HTERT RPE-1 (cell line): ENCODE data around the gene SLC17A5.
"Not testable (repeated sequence)": the region's sequence is repeated elsewhere in the genome, so short reads cannot be mapped to it uniquely, and the experiment has no call there.

ENCODE experiments used
- in situ Hi-C: fragments of 300-500 bp; cut with MboI; formaldehyde crosslinking; loops from 4 replicates; pipeline ENCODE4 v1.14.3; 2020; ENCODE audit warnings: low sequenced_read_pairs

SLC17A5 gene, protein sequence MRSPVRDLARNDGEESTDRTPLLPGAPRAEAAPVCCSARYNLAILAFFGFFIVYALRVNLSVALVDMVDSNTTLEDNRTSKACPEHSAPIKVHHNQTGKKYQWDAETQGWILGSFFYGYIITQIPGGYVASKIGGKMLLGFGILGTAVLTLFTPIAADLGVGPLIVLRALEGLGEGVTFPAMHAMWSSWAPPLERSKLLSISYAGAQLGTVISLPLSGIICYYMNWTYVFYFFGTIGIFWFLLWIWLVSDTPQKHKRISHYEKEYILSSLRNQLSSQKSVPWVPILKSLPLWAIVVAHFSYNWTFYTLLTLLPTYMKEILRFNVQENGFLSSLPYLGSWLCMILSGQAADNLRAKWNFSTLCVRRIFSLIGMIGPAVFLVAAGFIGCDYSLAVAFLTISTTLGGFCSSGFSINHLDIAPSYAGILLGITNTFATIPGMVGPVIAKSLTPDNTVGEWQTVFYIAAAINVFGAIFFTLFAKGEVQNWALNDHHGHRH

DNA sequence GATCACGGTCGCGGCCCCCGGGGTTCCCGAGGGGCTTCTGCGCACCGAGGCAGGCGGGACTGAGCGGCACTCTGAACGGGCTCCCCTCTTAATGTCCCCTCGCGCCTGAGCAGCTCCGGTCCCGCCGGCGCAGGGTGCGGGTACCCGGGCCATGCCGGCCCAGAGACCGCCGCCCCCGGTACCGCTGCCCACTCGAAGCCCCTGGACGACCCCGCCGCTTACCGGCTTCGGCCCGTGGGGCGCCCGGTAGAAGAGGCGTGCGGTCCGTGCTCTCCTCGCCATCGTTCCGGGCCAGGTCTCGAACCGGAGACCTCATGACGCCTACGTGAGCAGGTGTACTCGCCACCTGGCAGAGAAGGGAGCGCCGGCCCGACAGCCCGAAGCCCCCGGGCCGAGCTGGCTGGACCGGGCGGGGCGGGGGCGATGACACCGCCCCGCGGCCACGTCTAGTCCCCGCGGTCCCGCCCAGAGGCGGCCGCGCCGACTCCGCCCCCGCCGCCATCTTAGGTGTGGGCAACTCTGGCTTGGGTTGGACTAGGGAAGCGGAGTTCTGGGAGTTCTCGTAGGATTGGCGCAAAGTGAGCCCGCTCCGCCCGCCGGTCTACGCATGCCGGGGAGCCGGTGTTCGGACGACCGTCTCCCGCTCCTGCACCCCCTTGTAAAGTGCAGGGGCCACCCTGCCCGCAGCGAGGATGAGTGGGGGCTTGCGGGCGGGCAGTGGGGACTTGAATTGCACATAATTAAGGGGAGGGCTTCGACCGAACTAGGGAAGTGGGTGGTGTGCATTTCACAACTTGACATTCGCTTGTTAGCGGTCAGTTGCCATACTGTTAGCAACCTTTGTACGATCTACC lies at the start of gene SLC17A5:
Gene SLC17A5, minus strand, starts transcription at position 422 of the 854 bp plus-strand sequence. Its CDS starts 106 bp downstream, at position 316.
- in situ Hi-C loops = no loop called here

DNA sequence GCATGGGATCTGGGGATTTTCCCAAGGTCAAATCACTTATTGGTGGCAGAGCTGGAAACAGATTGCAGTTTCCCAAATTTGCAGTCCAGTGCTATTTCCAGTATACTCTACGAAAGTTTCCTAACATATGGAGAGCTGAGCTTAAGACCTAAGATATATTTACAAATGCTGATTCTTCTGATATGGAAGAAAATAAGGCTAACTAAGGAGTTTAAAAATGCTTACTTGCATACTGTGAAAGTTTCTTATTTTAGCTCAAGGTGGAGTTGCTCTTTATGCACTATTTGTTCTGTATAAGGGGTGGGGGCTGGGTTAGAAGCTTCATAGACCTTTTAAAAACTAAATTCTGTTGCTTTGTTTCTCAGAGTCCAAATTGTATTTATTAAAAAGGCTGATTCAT lies 49.7 kb upstream of the SLC17A5 start:
- in situ Hi-C loops = no loop called here

DNA sequence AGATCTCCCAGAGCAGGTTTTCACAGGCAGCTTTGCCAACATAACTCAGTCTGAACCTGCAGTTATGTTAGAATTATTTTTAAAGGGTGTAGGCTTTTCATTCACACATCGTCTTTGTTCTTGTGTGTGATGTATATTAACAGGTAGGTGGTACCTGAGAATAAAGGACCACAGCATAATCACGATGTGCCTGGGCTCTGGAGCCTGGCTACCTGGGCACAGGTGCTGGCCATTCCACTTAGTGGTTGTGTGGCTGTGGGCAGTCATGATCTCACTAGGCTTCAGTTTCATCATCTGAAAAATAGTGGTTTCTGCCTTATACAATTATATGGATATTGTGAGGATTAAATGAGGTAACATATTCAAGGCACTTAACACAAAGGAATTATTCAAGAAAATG lies 48.7 kb upstream of the SLC17A5 start:
- in situ Hi-C loops = no loop called here

DNA sequence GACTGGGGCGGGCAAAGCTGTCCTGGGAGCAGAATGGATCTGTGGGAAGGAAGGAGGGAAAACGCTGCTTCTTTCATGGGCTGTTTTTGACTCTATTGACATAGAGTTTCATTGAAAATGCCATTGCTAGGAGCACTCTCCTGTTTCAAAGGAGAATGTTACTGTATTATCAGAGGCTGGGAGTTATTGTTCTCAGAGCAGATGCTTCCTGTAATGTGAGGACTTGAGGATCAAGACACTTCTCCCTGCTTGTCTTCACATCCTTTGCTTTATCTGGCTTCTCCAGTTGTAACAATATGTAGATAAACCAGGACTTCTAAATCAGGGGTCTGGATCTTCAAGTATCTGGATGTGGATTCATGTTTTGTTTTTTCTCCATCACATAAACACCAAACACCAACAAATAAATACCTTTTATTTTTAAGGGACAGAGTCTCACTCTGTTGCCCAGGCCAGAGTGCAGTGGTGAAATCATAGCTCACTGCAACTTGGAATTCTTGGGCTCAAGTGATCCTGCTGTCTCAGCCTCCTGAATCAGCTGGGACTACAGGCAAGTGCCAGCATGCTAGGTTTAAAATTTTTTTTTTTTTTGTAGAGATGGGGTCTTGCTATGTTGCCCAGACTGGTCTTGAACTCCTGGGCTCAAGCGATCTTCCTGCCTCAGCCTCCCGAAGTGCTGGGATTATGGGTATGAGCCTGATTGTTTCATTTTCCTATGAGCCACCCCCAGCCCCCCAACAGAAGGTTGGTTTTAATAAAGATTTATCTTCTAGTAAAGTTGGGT lies 46.1 kb upstream of the SLC17A5 start:
- in situ Hi-C loops = no loop called here

DNA sequence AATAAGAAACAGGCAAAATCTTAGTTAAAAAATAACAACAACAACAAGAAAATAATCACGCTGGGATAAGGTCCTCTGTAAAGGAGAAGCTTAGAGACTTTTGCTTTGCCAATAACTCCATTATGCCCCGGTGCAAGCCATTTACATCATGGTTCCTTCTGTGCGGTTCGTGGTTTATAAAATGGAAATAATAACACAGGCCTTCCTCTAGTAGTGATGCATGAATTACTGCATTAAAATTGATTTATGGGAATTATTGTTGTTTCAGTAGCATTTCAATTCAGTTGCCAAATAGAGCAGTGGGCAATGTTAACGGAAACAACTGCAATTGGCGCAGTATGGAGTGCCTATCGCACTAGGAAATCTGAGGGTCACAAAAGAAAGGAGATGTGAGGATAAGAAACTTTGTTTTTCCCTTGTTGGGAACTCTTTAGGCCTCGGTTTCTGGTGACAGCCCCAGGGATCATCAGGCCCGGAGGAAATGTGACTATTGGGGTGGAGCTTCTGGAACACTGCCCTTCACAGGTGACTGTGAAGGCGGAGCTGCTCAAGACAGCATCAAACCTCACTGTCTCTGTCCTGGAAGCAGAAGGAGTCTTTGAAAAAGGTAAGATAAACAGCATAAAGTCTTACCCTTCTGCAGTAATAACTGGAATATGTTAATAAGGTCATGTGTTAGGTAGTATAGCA lies 43.3 kb upstream of the SLC17A5 start:
- in situ Hi-C loops = no loop called here

DNA sequence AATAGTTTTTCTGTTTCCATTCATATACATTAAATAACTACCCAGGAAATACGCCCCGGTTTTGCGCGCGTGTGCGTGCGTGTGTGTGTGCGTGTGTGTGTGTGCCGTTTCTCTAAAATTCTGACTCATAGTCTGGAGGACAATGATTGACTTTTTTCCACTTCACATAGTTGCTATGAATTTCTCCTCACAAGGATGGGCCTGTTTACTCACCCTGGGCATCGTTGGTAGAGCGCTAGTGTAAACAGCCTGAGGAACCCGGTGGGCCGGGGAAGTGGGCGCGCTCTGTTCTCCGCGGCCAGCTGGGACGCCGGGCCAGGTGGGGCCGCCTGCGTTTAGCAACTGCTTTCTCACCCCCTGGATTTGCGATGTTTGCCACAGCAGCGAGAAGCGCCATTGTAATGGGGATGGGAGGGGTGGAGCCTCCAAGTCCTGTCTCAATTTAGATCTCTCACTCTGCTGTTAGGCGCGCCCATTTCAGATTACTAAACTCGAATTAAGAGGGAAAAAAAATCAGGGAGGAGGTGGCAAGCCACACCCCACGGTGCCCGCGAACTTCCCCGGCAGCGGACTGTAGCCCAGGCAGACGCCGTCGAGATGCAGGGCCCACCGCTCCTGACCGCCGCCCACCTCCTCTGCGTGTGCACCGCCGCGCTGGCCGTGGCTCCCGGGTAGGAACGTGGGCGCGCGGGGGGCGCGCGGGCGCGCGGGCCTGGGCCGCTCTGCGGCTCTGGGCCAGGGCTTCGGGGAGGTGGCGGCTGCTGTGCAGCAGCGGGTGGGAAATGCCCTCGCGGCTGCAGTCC lies 42.0 kb upstream of the SLC17A5 start, which contains the start of gene CD109:
Gene CD109, plus strand, starts transcription at position 585 of the 803 bp plus-strand sequence. Its CDS starts 13 bp downstream, at position 598.
- in situ Hi-C loops = no loop called here

DNA sequence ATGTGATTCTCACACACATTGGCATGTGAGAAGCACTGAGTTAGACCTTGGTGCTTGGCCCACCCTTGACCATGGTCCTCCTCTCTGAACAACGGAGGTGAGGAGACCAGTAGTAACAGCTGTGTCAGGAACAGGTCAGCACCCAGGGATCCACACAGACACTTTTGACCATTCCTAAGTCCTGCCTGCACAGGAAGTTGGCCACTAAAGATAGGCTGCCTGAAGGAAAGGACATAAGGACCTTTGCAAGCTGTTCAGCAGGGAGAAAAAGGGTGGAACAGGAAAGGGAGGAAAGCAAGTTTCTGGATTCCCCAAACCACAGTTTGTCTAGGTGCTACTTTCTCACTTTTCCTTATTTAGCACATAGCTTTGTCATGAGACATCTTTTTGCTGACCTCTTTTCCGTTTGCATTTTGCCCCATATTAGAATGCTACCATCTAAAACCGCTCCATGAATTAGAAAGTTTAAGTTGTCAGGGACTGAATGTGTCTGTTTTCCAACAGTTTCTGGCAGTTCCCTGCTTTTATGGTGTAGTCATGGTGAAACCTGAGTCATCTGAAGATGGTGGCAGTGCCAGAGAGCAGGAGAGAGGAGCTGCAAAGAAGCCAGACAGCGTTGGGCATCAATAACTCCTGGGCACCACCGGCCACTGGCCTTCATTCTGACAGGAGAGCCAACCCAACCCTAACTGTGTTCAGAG lies 41.1 kb upstream of the SLC17A5 start:
- in situ Hi-C loops = no loop called here

DNA sequence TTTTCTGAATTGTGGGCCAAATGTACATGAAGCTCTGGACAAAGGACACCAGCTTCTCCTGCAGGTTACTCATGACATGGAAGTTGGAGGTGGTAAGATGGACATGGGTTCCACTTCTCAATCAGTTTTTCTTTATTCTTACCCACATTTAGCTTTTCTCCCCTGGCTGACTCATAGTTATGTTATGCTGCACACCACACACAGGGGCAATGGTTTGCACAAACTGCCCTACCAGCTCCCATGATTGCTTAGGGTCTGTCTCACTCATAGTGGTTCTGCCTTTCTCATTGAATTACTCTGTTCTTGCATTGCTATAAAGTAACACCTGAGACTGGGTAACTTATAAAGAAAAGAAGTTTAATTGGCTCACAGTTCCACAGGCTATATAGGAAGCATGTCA lies 37.7 kb upstream of the SLC17A5 start:
- in situ Hi-C loops = no loop called here

DNA sequence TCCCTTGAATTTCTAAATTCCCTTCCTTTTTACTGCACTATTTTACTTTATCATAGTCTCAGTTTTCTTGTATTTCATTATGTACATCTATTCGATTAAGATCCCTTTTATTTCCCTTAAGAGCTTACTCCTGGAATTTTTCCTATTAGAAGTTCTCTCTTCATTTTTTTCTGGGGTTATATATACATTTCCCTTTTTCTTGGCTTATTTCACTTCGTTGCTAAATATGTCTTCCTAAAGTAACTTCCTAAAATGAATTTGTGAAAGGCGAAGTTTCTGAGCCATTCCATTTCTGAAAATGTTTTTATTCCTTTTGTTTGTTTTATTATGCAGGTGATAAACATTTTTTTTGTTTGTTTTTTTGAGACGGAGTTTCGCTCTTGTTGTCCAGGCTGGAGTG lies 36.3 kb upstream of the SLC17A5 start:
- in situ Hi-C loops = no loop called here

DNA sequence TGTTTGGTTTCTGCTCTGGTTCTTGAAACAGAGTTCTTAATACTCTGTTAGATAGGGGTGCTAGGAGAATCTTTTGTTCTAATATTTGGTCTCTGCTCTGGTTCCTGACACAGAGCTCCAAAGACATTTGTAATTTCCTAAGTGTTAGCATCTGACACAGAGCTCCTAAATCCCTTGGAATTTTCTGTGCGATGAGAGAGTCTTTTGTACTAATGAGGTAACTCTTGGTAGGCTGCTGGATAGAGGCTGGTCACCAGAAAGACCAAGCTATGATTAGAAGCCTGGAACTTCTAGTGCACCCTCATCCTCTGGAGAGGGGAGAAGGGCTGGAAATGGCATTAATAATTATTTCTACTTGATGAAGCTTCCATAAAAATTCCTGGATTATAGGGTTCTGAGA lies 34.6 kb upstream of the SLC17A5 start:
- in situ Hi-C loops = no loop called here

DNA sequence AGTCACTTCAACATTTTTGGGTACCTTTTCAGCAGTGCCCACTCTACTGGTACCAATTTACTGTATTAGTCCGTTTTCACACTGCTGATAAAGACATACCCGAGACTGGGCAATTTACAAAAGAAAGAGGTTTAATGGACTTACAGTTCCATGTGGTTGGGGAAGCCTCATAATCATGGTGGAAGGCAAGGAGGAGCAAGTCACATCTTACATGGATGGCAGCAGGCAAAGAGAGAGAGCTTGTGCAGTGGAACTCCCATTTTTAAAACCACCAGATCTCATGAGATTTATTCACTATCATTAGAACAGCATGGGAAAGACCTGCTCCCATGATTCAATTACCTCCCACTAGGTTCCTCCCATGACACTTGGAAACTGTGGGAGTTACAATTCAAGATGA lies 29.8 kb upstream of the SLC17A5 start:
- in situ Hi-C loops = not testable (repeated sequence)

DNA sequence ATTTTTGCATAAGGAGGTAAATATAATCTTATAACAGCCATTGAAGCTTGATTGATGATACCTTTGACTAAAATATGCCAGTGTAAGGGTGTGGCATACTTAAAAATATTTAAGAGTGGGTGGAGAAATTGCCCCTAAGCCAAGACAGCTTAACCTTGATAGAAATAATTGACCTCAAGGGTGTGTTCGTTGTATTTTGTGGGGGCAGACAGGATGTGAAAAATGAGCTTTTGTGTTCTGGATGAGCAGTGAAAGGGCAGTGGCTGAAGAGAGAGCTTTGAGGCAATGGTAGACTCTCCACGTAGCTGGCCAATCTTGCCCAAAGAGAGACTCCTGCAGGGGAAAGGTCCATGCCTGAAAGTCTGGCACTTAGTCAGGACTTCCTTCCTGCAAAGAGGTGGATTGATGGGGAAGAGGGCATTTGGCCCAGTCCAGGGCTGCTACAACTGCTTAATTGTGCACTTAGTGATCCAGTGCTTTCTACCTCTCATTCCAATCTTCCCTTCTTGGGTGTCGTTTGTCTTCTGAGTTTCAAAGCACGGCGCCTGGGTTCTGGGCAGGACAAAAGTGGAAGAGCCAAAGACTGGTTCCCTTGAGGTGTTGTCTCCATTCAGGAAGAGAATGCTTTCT lies 26.6 kb upstream of the SLC17A5 start:
- in situ Hi-C loops = no loop called here

DNA sequence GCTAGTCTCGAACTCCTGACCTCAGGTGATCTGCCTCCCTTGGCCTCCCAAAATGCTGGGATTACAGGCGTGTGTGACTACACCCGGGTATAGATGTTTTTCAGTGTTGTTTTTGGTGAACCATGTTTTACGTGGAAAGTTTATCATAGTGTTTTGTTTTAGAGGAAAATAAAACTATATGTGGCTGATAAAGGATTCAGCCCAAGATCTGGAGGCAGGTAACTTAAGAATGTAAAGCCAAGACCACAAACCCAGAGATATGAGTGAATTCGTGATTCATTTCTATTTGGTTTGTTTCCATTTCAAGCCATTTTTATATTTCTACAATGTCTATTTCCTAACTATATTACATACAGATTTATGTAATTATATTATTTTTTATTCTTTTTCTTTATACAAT lies 26.1 kb upstream of the SLC17A5 start:
- in situ Hi-C loops = not testable (repeated sequence)

DNA sequence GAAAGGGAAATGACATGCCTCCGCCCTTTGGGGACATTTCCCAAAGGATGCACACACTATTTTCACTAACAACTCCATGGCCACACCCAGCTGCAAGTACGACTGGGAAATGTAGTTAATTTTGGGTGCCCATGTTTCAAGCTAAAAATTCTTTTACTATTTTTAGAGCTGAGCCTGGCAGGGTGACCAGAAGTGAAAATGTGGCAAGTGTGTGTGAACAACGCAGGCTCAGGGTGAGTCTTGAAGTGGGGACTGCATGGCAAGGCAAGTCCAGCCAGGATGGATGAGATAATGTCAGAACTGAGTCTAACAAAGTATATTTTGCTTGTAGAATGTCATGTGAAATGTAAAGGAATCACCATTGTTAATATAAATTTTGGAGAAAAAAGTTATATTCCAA lies 25.2 kb upstream of the SLC17A5 start:
- in situ Hi-C loops = no loop called here

DNA sequence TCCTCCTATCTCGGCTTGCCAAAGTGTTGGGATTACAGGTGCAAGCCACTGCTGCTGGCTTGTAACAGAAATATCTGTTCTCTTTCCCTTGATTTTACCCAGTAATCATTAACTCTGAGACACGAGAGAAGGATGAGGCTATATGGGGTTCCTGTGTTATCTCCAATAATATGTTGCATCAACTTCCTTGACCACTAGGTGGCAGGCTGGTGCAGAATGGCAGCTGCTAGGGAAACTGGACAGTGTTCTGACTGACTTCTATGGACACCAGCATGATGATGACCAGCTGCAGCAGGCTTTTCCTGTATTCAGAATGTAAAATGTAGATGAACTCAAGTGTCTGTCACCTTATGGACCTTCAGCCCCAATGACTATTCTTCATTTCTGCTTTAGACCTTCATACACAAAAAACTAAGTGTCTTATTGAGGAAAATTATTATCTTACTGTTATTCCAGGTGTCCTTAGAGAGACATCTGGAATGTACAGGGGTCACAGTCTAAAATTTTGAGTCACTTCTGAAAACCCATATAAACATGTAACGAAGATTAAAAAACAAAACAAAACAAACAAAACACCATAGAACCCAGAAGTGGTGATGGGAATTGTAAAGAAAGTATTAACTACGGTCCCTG lies 21.8 kb upstream of the SLC17A5 start:
- in situ Hi-C loops = no loop called here

DNA sequence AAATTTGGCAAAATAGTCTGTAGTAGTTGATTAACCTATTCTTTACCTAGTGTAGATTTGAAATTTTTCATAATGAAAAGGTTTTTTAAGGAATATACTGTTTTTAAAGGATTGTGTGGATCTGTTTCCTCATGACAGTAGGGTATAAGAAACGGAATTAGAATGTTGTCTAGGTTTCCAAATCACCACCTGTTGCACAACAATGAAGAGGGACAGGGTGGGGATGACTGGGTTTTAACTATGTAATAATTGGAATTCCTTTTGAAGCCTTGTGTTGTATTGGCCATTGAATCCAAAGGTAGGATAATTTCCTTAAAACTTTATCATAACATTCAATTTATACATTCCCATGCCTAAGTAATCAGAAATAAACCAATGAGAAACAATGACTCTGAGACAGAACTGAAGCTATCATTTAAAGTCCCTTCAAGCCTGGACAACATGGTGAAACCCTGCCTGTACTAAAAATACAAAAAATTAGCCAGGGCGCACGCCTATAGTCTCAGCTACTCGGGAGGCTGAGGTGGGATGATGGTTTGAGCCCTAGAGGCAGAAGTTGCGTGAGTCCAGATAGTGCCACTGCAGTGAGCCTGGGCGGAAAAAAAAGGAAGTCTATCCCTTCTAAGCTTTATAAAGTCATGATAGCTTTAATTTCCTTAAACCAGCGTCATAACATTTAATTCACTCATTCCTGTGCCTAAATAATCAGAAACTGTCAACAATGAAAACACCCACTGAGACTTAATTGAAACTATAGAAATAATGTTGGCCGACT lies 18.3 kb upstream of the SLC17A5 start:
- in situ Hi-C loops = no loop called here

DNA sequence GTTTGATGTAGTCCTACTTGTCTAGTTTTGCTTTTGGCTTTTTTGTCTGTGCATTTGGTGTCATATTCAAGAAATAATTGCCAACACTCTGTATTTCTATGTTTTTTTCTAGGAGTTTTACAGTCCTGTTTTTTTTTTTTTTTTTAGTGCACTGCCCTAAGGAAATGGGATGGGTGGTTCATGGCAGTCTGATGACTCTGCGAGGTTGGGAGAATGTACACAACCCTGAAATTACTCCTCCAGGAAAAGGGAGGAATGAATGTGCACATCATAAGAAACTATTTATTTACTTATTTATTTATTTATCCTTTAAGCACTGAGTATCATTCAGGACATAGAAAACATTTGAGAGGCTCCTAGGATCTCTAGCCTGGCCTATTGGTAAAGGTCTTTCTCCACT lies 15.2 kb upstream of the SLC17A5 start:
- in situ Hi-C loops = no loop called here
